CD8-positive, alpha-beta memory T cell (primary cell): ENCODE data around the gene PDF. TPM values are rescaled to one million over a fixed set of nuclear protein-coding genes. Genes with fewer than 3 reads are reported as not detected.
A peak's percentile ranks its signal among the peaks of the same experiment; 100 is the strongest.
"Not testable (repeated sequence)": the region's sequence is repeated elsewhere in the genome, so short reads cannot be mapped to it uniquely, and the experiment has no call there.

Source experiments
- CTCF ChIA-PET: fragments of 350-600 bp; sonication (Branson Sonifier 250); formaldehyde crosslinking; loops from one replicate; lab custom pipeline; 2021; ENCODE audit warnings: antibody characterized with exemption; lab: Charles Lee
- POLR2A ChIA-PET: fragments of 350-600 bp; sonication (Branson Sonifier 250); formaldehyde crosslinking; loops from one replicate; lab custom pipeline; 2021; ENCODE audit warnings: antibody characterized with exemption; lab: Charles Lee
- DNase-seq, 5 donors: peaks; one replicate each; pipeline versions ENCODE4 v3.0.0 to v3.0.0-alpha.2; 2020 to 2022; ENCODE audit warnings: mixed read lengths in 1 of 5
- H3K27ac ChIP-seq: one replicate; pipeline ENCODE4 v1.7.0; 2013; ENCODE audit warnings: low read depth, mild to moderate bottlenecking, low read length, moderate library complexity
- H3K27me3 ChIP-seq: 2 replicates; pipeline ENCODE4 v1.7.0; 2013; ENCODE audit warnings: low read length, mild to moderate bottlenecking; ENCODE audit not compliant: insufficient read depth, poor library complexity, severe bottlenecking
- H3K36me3 ChIP-seq: 2 replicates; pipeline ENCODE4 v1.7.0; 2013; ENCODE audit warnings: mild to moderate bottlenecking, low read length, moderate library complexity; ENCODE audit not compliant: insufficient read depth
- H3K4me1 ChIP-seq: 2 replicates; pipeline ENCODE4 v1.7.0; 2013; ENCODE audit warnings: mild to moderate bottlenecking, low read length, moderate library complexity; ENCODE audit not compliant: insufficient read depth
- H3K4me3 ChIP-seq: 2 replicates; pipeline ENCODE4 v1.7.0; 2013; ENCODE audit warnings: mild to moderate bottlenecking, low read length
- H3K9me3 ChIP-seq: 2 replicates; pipeline ENCODE4 v1.7.0; 2013; ENCODE audit warnings: mild to moderate bottlenecking, low read length
- H3K27ac Mint-ChIP-seq, 8 donors: one replicate each; pipeline ENCODE4 v1.8.0; 2020 to 2021; ENCODE audit warnings: mixed read lengths in 8 of 8, mild to moderate bottlenecking in 6 of 8, inconsistent platforms in 3 of 8, moderate library complexity in 3 of 8
- H3K27me3 Mint-ChIP-seq, 2 donors: one replicate each; pipeline ENCODE4 v1.8.0; 2020 to 2021; ENCODE audit warnings: mixed read lengths in 2 of 2, mild to moderate bottlenecking in 1 of 2, moderate library complexity in 1 of 2
- H3K36me3 Mint-ChIP-seq, 3 donors: one replicate each; pipeline ENCODE4 v1.8.0; 2020 to 2021; ENCODE audit warnings: mixed read lengths in 3 of 3, inconsistent platforms in 1 of 3, mild to moderate bottlenecking in 1 of 3
- H3K4me1 Mint-ChIP-seq, 3 donors: one replicate each; pipeline ENCODE4 v1.8.0; 2020 to 2021; ENCODE audit warnings: mixed read lengths in 3 of 3, inconsistent platforms in 1 of 3, mild to moderate bottlenecking in 1 of 3
- H3K4me3 Mint-ChIP-seq, 7 donors: one replicate each; pipeline ENCODE4 v1.8.0; 2020 to 2021; ENCODE audit warnings: mixed read lengths in 7 of 7, mild to moderate bottlenecking in 6 of 7, moderate library complexity in 4 of 7, inconsistent platforms in 2 of 7
- H3K9me3 Mint-ChIP-seq, 5 donors: one replicate each; pipeline ENCODE4 v1.8.0; 2020 to 2022; ENCODE audit warnings: mixed read lengths in 5 of 5, mild to moderate bottlenecking in 3 of 5, moderate library complexity in 2 of 5, inconsistent platforms in 1 of 5
- polyA plus RNA-seq: library from polyadenylated mRNA; unstranded; fragments of 300-500 nt; fragmentation: Illumina TruSeq; gene quantifications from one replicate; pipeline ENCODE4 v1.2.3, GENCODE V29; 2021
- total RNA-seq, 2 experiments: library from RNA; stranded (reverse); gene quantifications; one replicate each; pipeline ENCODE4 v1.2.3, GENCODE V29; 2021

The PDF gene
- total and polyA plus RNA-seq, 3 experiments from 2014 or later = 17.4 to 34.9 (median 29.1) TPM

DNA sequence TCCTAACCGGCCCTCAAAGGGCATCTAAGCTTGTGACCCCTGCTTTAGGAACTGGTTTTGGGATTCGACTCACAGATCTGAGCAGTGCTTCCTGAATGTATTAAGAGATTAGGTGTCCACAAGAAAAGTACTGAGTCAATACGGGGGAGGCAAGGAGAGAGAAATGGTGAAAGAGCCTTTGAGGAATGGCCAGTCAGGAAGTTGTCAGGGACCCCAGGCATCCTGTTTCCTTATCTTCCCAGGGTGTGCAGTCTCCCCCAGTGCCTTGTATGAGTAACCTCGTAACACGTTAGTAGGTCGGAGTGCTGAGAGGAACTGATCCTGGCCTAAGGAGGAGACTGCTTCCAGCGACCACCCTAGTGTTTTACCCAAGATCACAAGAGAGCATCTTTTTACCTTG lies 37.6 kb upstream of the PDF start:
- Histone ChIP-seq H3K27me3 (no peaks in the 10 kb centered on the region), H3K27ac (no peak overlapping the region), H3K36me3 (peaks cover 46% of the 10 kb centered on the region), H3K9me3 (no peaks in the 10 kb centered on the region), H3K4me3 (no peak overlapping the region), H3K4me1 (no peaks in the 10 kb centered on the region)
- peak overlapping the region in 4 of 8 donors; percentile 1 to 80 (median 12) for H3K27ac Mint-ChIP-seq
- no peak for DNase-seq
- H3K4me3 Mint-ChIP-seq = no peak overlapping the region
- ChIA-PET CTCF (no interaction called here), POLR2A (no interaction called here)
- no peaks in the 10 kb centered on the region for H3K27me3 Mint-ChIP-seq
- peaks cover 10 to 87% (median 21%) of the 10 kb centered on the region in 3 donors for H3K36me3 Mint-ChIP-seq
- H3K9me3 Mint-ChIP-seq = no peaks in the 10 kb centered on the region
- peaks cover 8 to 20% (median 17%) of the 10 kb centered on the region in 3 donors for H3K4me1 Mint-ChIP-seq

GRCh38 chr16:69366431-69366830 lies 36.0 kb upstream of the PDF start:
- Histone ChIP-seq H3K27ac (no peak overlapping the region), H3K36me3 (peaks cover 47% of the 10 kb centered on the region), H3K9me3 (no peaks in the 10 kb centered on the region), H3K27me3 (no peaks in the 10 kb centered on the region), H3K4me3 (no peak overlapping the region), H3K4me1 (no peaks in the 10 kb centered on the region)
- ChIA-PET POLR2A (no interaction called here), CTCF (no interaction called here)
- Mint-ChIP-seq H3K4me3 (no peak overlapping the region), H3K27ac (peak overlapping the region in 1 of 8 donors; percentile 55), H3K36me3 (peaks cover 10 to 85% (median 22%) of the 10 kb centered on the region in 3 donors), H3K4me1 (peaks cover 11 to 25% (median 16%) of the 10 kb centered on the region in 3 donors), H3K9me3 (no peaks in the 10 kb centered on the region), H3K27me3 (no peaks in the 10 kb centered on the region)
- DNase-seq = no peak

DNA sequence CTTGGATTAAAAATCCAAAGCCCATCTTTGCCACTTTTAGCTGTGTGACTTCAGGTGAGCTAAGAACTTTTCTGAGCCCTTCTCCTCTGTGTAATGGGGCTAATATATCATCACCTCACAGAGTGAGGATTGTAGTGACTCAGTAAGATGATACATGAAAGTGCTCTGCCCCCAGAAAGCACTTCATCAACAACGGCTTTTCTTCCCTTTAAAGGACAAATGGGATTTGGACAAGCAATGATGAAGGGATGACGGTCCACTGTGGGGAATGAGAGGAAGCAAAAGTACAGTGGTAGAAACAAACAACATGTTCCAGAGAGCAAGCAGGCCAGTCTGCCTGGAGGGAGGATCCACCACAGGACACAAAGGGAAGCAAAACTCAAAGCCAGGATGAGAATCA lies 35.5 kb upstream of the PDF start:
- no peaks in the 10 kb centered on the region for H3K9me3 Mint-ChIP-seq
- H3K27ac Mint-ChIP-seq = peak overlapping the region in 3 of 8 donors; percentile 64 to 77 (median 71)
- ChIA-PET POLR2A (no interaction called here), CTCF (no interaction called here)
- H3K36me3 Mint-ChIP-seq = peaks cover 10 to 89% (median 21%) of the 10 kb centered on the region in 3 donors
- H3K9me3 ChIP-seq = no peaks in the 10 kb centered on the region
- no peak overlapping the region for H3K4me3 Mint-ChIP-seq
- H3K27me3 Mint-ChIP-seq = no peaks in the 10 kb centered on the region
- H3K27me3 ChIP-seq = no peaks in the 10 kb centered on the region
- H3K4me1 ChIP-seq = no peaks in the 10 kb centered on the region
- H3K4me1 Mint-ChIP-seq = peaks cover 10 to 25% (median 16%) of the 10 kb centered on the region in 3 donors
- peaks cover 50% of the 10 kb centered on the region for H3K36me3 ChIP-seq
- H3K27ac ChIP-seq = no peak overlapping the region
- DNase-seq = no peak
- no peak overlapping the region for H3K4me3 ChIP-seq

DNA sequence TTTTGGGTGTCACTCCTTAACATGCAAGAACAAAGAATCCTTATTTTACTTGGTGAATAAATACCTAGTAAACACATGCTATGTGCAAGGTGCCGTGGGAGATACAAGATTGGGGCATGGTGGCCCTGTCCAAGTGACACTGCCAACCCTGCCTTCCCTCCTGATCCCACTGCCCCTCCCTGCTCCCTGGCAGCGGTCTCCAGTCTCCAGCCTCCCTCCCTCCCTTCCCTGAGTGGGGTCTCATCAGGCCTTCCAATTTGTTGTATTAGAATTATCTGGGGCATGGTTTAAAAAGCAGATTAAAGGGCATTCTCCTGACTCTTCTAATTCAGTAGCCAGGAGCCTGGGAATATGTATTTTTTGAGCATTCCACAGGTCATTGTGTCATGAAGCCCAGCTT lies 33.7 kb upstream of the PDF start:
- Histone ChIP-seq H3K9me3 (no peaks in the 10 kb centered on the region), H3K4me1 (no peaks in the 10 kb centered on the region), H3K27me3 (no peaks in the 10 kb centered on the region), H3K4me3 (no peak overlapping the region), H3K36me3 (peaks cover 36% of the 10 kb centered on the region), H3K27ac (no peak overlapping the region)
- H3K4me1 Mint-ChIP-seq = peaks cover 8 to 13% (median 13%) of the 10 kb centered on the region in 3 donors
- peaks cover 3 to 81% (median 11%) of the 10 kb centered on the region in 3 donors for H3K36me3 Mint-ChIP-seq
- ChIA-PET POLR2A (no interaction called here), CTCF (no interaction called here)
- peak overlapping the region in 1 of 8 donors; percentile 22 for H3K27ac Mint-ChIP-seq
- DNase-seq = no peak
- no peaks in the 10 kb centered on the region for H3K27me3 Mint-ChIP-seq
- H3K9me3 Mint-ChIP-seq = no peaks in the 10 kb centered on the region
- H3K4me3 Mint-ChIP-seq = no peak overlapping the region

DNA sequence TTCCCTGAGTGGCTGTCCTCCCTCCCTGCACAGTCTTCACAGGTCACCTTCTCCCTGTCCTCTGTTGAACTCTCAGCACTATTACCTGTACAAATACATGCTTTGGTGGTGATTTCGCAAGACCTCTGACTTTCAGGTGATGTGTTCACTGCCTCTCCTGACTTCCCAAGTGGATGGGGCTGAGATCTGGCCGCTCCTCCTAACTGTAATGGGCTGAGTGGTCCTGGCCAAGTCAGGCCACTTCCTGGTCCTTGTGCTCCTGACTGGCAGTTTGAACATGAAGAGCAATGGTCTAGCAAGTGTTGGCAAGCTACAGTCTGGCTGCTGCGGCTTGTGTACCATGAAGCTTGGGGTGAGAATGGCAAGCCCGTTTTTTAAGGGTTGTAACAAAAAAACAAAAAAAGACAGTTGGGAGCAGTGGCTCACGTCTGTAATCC lies 32.9 kb upstream of the PDF start:
- no peak for DNase-seq
- H3K4me3 ChIP-seq = no peak overlapping the region
- CTCF ChIA-PET = no interaction called here
- no peak overlapping the region for H3K27ac ChIP-seq
- H3K4me1 ChIP-seq = no peaks in the 10 kb centered on the region
- Mint-ChIP-seq H3K4me3 (no peak overlapping the region), H3K36me3 (peaks cover 3 to 74% (median 11%) of the 10 kb centered on the region in 3 donors), H3K27ac (peak overlapping the region in 3 of 8 donors; percentile 11 to 68 (median 66)), H3K4me1 (peaks cover 8 to 13% (median 13%) of the 10 kb centered on the region in 3 donors), H3K9me3 (no peaks in the 10 kb centered on the region), H3K27me3 (no peaks in the 10 kb centered on the region)
- POLR2A ChIA-PET = no interaction called here
- H3K9me3 ChIP-seq = no peaks in the 10 kb centered on the region
- H3K27me3 ChIP-seq = no peaks in the 10 kb centered on the region
- H3K36me3 ChIP-seq = peaks cover 34% of the 10 kb centered on the region

- CTCF ChIA-PET, H3K9me3 Mint-ChIP-seq, POLR2A ChIA-PET, H3K4me3 Mint-ChIP-seq, H3K4me1 ChIP-seq, H3K9me3 ChIP-seq, H3K4me3 ChIP-seq, H3K27ac ChIP-seq, H3K27me3 Mint-ChIP-seq, H3K27me3 ChIP-seq, DNase-seq: not testable (repeated sequence)
- Mint-ChIP-seq H3K36me3 (peaks cover 0 to 67% (median 11%) of the 10 kb centered on the region in 3 donors), H3K4me1 (peaks cover 6 to 11% (median 8%) of the 10 kb centered on the region in 3 donors), H3K27ac (peak overlapping the region in 1 of 8 donors; percentile 47)
- peaks cover 23% of the 10 kb centered on the region for H3K36me3 ChIP-seq
Observed at GRCh38 chr16:69360070-69360469, 29.7 kb upstream of the PDF start.

GRCh38 chr16:69351309-69352027 lies 21.1 kb upstream of the PDF start, which contains the start of gene TMED6:
TMED6 (minus strand) TSS chr16:69351786; CDS start chr16:69351753, 33 bp downstream.
- peaks cover 9% of the 10 kb centered on the region for H3K36me3 ChIP-seq
- no peak within 1 kb of the TSS for H3K27ac ChIP-seq
- no peaks in the 10 kb centered on the region for H3K27me3 ChIP-seq
- peaks cover 0 to 5% (median 4%) of the 10 kb centered on the region in 3 donors for H3K4me1 Mint-ChIP-seq
- H3K4me3 ChIP-seq = no peak within 1 kb of the TSS
- H3K27me3 Mint-ChIP-seq = no peaks in the 10 kb centered on the region
- peak within 1 kb of the TSS in 3 of 8 donors; percentile 47 to 70 (median 64) for H3K27ac Mint-ChIP-seq
- H3K4me3 Mint-ChIP-seq = no peak within 1 kb of the TSS
- no peaks in the 10 kb centered on the region for H3K4me1 ChIP-seq
- no peak for DNase-seq
- no peaks in the 10 kb centered on the region for H3K9me3 Mint-ChIP-seq
- peaks cover 0 to 56% (median 15%) of the 10 kb centered on the region in 3 donors for H3K36me3 Mint-ChIP-seq
- H3K9me3 ChIP-seq = no peaks in the 10 kb centered on the region
- ChIA-PET POLR2A (no interaction called here), CTCF (no interaction called here)

DNA sequence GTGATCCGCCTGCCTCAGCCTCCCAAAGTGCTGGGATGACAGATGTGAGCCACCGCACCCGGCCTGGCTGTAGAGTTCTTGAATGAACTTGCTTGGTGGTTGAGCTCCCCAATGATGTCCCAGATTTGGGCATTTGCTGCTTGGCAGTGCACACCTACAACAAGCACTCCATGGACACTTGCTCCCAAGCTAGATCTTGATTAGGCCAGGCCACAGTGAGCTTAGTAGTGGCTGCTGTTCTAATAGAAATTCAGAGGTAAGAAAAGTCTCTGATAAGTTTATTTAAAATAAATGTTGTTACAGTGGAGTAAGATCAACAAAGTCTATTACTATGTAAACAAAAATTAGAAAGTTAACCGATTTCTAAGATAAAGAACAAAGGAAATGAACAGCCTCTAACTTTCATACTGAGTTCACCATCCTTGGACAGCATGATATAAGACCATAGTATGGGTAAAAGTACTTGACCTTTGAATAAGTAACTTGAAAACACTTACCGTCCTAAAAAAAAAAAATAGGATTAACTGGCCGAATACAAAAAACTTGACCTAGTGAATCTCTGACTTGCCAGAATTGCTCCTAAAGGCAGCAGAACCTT lies 20.2 kb upstream of the PDF start:
- CTCF ChIA-PET = no interaction called here
- no peak overlapping the region for H3K4me3 ChIP-seq
- POLR2A ChIA-PET = no interaction called here

More for the DNA sequence above, 20.2 kb upstream of the PDF start:
- no peak for DNase-seq
- no peaks in the 10 kb centered on the region for H3K27me3 ChIP-seq
- Mint-ChIP-seq H3K36me3 (peaks cover 0 to 49% (median 14%) of the 10 kb centered on the region in 3 donors), H3K4me3 (no peak overlapping the region), H3K9me3 (no peaks in the 10 kb centered on the region), H3K27ac (peak overlapping the region in 3 of 8 donors; percentile 1 to 47 (median 17)), H3K27me3 (no peaks in the 10 kb centered on the region), H3K4me1 (peaks cover 6 to 12% (median 8%) of the 10 kb centered on the region in 3 donors)
- peaks cover 2% of the 10 kb centered on the region for H3K36me3 ChIP-seq
- no peaks in the 10 kb centered on the region for H3K9me3 ChIP-seq
- H3K27ac ChIP-seq = no peak overlapping the region
- H3K4me1 ChIP-seq = no peaks in the 10 kb centered on the region
